CD4-positive, alpha-beta T cell (primary cell): ENCODE data around the gene FAM98C. TPM values are rescaled to one million over a fixed set of nuclear protein-coding genes. Genes with fewer than 3 reads are reported as not detected.
"Not testable (repeated sequence)": the region's sequence is repeated elsewhere in the genome, so short reads cannot be mapped to it uniquely, and the experiment has no call there.

Experiments
- ATAC-seq: fragments of 200-7000 bp; cut with Tn5 transposase; one replicate; pipeline ENCODE4 v1.10.0; 2022; ENCODE audit warnings: mild to moderate bottlenecking; ENCODE audit not compliant: poor library complexity
- CTCF ChIA-PET: fragments of 350-600 bp; sonication (Branson Sonifier 250); formaldehyde crosslinking; loops from one replicate; lab custom pipeline; 2021; ENCODE audit warnings: antibody characterized with exemption, inconsistent platforms; lab: Charles Lee
- POLR2A ChIA-PET: fragments of 350-600 bp; sonication (Branson Sonifier 250); formaldehyde crosslinking; loops from one replicate; lab custom pipeline; 2021; ENCODE audit warnings: antibody characterized with exemption, inconsistent platforms; lab: Charles Lee
- DNase-seq, 14 experiments: peaks; one replicate each; pipeline ENCODE4 v3.0.0-alpha.2; 2013 to 2020; ENCODE audit warnings: mixed read lengths in 2 of 14
- H3K27ac ChIP-seq, 2 donors: one replicate each; pipeline versions ENCODE4 v1.5.1 to v1.7.0; 2013; ENCODE audit warnings: low read length in 2 of 2, low read depth in 1 of 2, mild to moderate bottlenecking in 1 of 2
- H3K27me3 ChIP-seq, 2 experiments: 1 replicate in 1 of 2; 2 replicates in 1 of 2; pipeline versions ENCODE4 v1.6.1 to v1.7.0; 2013; ENCODE audit warnings: low read length in 2 of 2, control low read depth in 1 of 2, mild to moderate bottlenecking in 1 of 2, moderate library complexity in 1 of 2; ENCODE audit not compliant: insufficient read depth in 2 of 2, control insufficient read depth in 1 of 2
- H3K36me3 ChIP-seq: one replicate; pipeline ENCODE4 v1.6.1; 2013; ENCODE audit warnings: low read length, control low read depth; ENCODE audit not compliant: insufficient read depth
- H3K4me1 ChIP-seq: one replicate; pipeline ENCODE4 v1.6.1; 2013; ENCODE audit warnings: low read length, control low read depth; ENCODE audit not compliant: insufficient read depth
- H3K4me3 ChIP-seq: one replicate; pipeline ENCODE4 v1.5.1; 2013; ENCODE audit warnings: mild to moderate bottlenecking, low read length, moderate library complexity
- H3K9me3 ChIP-seq, 2 experiments: 1 replicate in 1 of 2; 2 replicates in 1 of 2; pipeline versions ENCODE4 v1.6.1 to v1.7.0; 2013; ENCODE audit warnings: low read length in 2 of 2, mild to moderate bottlenecking in 2 of 2, control low read depth in 1 of 2, moderate library complexity in 1 of 2; ENCODE audit not compliant: control insufficient read depth in 1 of 2, insufficient read depth in 1 of 2
- H3K27ac Mint-ChIP-seq: one replicate; pipeline ENCODE4 v1.8.0; 2020; ENCODE audit warnings: mixed read lengths
- H3K27me3 Mint-ChIP-seq: one replicate; pipeline ENCODE4 v1.8.0; 2021; ENCODE audit warnings: mixed read lengths
- H3K36me3 Mint-ChIP-seq: one replicate; pipeline ENCODE4 v1.8.0; 2021; ENCODE audit warnings: low read depth, mixed read lengths
- H3K4me1 Mint-ChIP-seq: one replicate; pipeline ENCODE4 v1.8.0; 2021; ENCODE audit warnings: low read depth, mixed read lengths
- H3K4me3 Mint-ChIP-seq: one replicate; pipeline ENCODE4 v1.8.0; 2020; ENCODE audit warnings: mild to moderate bottlenecking, mixed read lengths
- H3K9me3 Mint-ChIP-seq: one replicate; pipeline ENCODE4 v1.8.0; 2020; ENCODE audit warnings: mixed read lengths
- CTCF ChIP-seq: fragments of 200-600 bp; IDR thresholded peaks from one replicate; pipeline ENCODE4 v1.8.0; 2022; ENCODE audit warnings: antibody characterized with exemption, mild to moderate bottlenecking
- intact Hi-C, 2 experiments: fragments of 100-400 bp; cut with DNase I in 1 of 2; cut with micrococcal nuclease in 1 of 2; formaldehyde crosslinking; loops; one replicate each; pipeline versions ENCODE4 v1.15.1 to v1.9.0; 2023 to 2025; cut with DNase I, micrococcal nuclease
- total RNA-seq, 174 experiments: library from RNA in 2 of 174; stranded (reverse) in 2 of 174; gene quantifications; one replicate each; pipeline ENCODE4 v1.2.3 and lab custom pipeline; 2021 to 2026

The FAM98C gene
- total RNA-seq, 2 experiments from 2014 or later: 33.2 to 36.1 TPM

- Histone ChIP-seq H3K4me1 (peaks cover 5% of the 10 kb centered on the region), H3K27me3 (no peaks in the 10 kb centered on the region), H3K4me3 (no peak overlapping the region), H3K27ac (no peak overlapping the region), H3K9me3 (no peaks in the 10 kb centered on the region), H3K36me3 (peaks cover 29% of the 10 kb centered on the region)
- Mint-ChIP-seq H3K4me1 (no peaks in the 10 kb centered on the region), H3K27me3 (no peaks in the 10 kb centered on the region), H3K27ac (no peak overlapping the region), H3K4me3 (no peak overlapping the region), H3K9me3 (no peaks in the 10 kb centered on the region), H3K36me3 (peaks cover 23% of the 10 kb centered on the region)
- intact Hi-C loops: loop anchor here in 1 of 2 experiments (10.0 kb wide), 1 partner anchor 135 kb away; no protein-coding TSS in a partner anchor
- ChIA-PET CTCF (interaction anchor here (0.6 kb wide), 1 partner anchor 279 kb away, joined by 3 read pairs; no protein-coding TSS in a partner anchor), POLR2A (no interaction called here)
- no peak for DNase-seq
- ATAC-seq: no peak
- TF ChIP-seq CTCF: no peak
Observed at GRCh38 chr19:38409631-38410133, 6.8 kb downstream of the FAM98C start.

GRCh38 chr19:38410407-38410806, 7.5 kb downstream of the FAM98C start:
- ATAC-seq, intact Hi-C loops, H3K27ac Mint-ChIP-seq, H3K4me1 Mint-ChIP-seq, H3K4me3 Mint-ChIP-seq, H3K27me3 Mint-ChIP-seq, H3K27ac ChIP-seq, DNase-seq, H3K4me3 ChIP-seq, H3K27me3 ChIP-seq, H3K9me3 Mint-ChIP-seq, H3K9me3 ChIP-seq, H3K4me1 ChIP-seq: not testable (repeated sequence)
- peaks cover 22% of the 10 kb centered on the region for H3K36me3 ChIP-seq
- peaks cover 16% of the 10 kb centered on the region for H3K36me3 Mint-ChIP-seq
- CTCF ChIA-PET: interaction anchor here (0.6 kb wide), 1 partner anchor 278 kb away, joined by 3 read pairs; no protein-coding TSS in a partner anchor
- POLR2A ChIA-PET: interaction anchor here (0.8 kb wide), 1 partner anchor 71 kb away, joined by 3 read pairs; no protein-coding TSS in a partner anchor

GRCh38 chr19:38411041-38411712, 8.3 kb downstream of the FAM98C start:
- Mint-ChIP-seq H3K36me3 (peaks cover 15% of the 10 kb centered on the region), H3K9me3 (no peaks in the 10 kb centered on the region), H3K27ac (no peak overlapping the region), H3K4me3 (no peak overlapping the region), H3K4me1 (no peaks in the 10 kb centered on the region), H3K27me3 (no peaks in the 10 kb centered on the region)
- ATAC-seq: no peak
- CTCF ChIA-PET: no interaction called here
- peaks cover 21% of the 10 kb centered on the region for H3K36me3 ChIP-seq
- intact Hi-C loops: no loop called here
- POLR2A ChIA-PET: no interaction called here
- TF ChIP-seq CTCF: no peak
- no peak overlapping the region for H3K27ac ChIP-seq
- no peaks in the 10 kb centered on the region for H3K4me1 ChIP-seq
- no peaks in the 10 kb centered on the region for H3K27me3 ChIP-seq
- H3K9me3 ChIP-seq: no peaks in the 10 kb centered on the region
- H3K4me3 ChIP-seq: no peak overlapping the region
- DNase-seq: no peak

GRCh38 chr19:38411898-38412297, 9.0 kb downstream of the FAM98C start:
- H3K4me3 Mint-ChIP-seq, H3K4me3 ChIP-seq, H3K4me1 Mint-ChIP-seq, H3K4me1 ChIP-seq, H3K9me3 Mint-ChIP-seq, DNase-seq, H3K27ac ChIP-seq, ATAC-seq, H3K27me3 ChIP-seq, H3K9me3 ChIP-seq, intact Hi-C loops, CTCF ChIA-PET, H3K27ac Mint-ChIP-seq, H3K27me3 Mint-ChIP-seq: not testable (repeated sequence)
- POLR2A ChIA-PET: interaction anchor here (0.6 to 1.9 kb wide), 2 partner anchors 8 to 862 kb away, joined by 3 to 5 read pairs; partner anchors contain the start of gene FAM98C
- peaks cover 14% of the 10 kb centered on the region for H3K36me3 ChIP-seq
- peaks cover 12% of the 10 kb centered on the region for H3K36me3 Mint-ChIP-seq
